SK-N-SH treated with all-trans-retinoic acid at 6 μM for 48 hours (cell line): ENCODE data around the gene PPP1R13B.

Experiments
- ATAC-seq: fragments of 200-7000 bp; cut with Tn5 transposase; 3 replicates; pipeline ENCODE4 v1.9.1; 2020; ENCODE audit warnings: mild to moderate bottlenecking, moderate library complexity
- ARNTL ChIP-seq: fragments of 450-650 bp; formaldehyde crosslinking; IDR thresholded peaks from 2 replicates; pipeline ENCODE4 v1.5.0; 2020; ENCODE audit warnings: low read depth, mild to moderate bottlenecking, moderate library complexity, borderline replicate concordance
- BACH2 ChIP-seq: fragments of 250-450 bp; sonication (Bioruptor Pico); IDR thresholded peaks from 2 replicates; pipeline ENCODE4 v1.9.0; 2021; ENCODE audit warnings: mild to moderate bottlenecking, borderline replicate concordance
- CSDC2 ChIP-seq: fragments of 250-450 bp; sonication (Bioruptor Pico); IDR thresholded peaks from 2 replicates; pipeline ENCODE4 v1.5.0; 2020; ENCODE audit warnings: mild to moderate bottlenecking, moderate library complexity
- ESRRG ChIP-seq: fragments of 250-450 bp; sonication (Bioruptor Pico); IDR thresholded peaks from 2 replicates; pipeline ENCODE4 v1.6.1; 2021; ENCODE audit warnings: mild to moderate bottlenecking
- GLIS3 ChIP-seq: fragments of 250-450 bp; sonication (Bioruptor Pico); IDR thresholded peaks from 2 replicates; pipeline ENCODE4 v1.5.0; 2020; ENCODE audit warnings: mild to moderate bottlenecking, moderate library complexity
- ISL1 ChIP-seq: fragments of 250-450 bp; sonication (Bioruptor Pico); IDR thresholded peaks from 2 replicates; pipeline ENCODE4 v2.1.2; 2022; ENCODE audit warnings: mild to moderate bottlenecking, moderate library complexity
- OSR1 ChIP-seq: fragments of 250-450 bp; sonication (Bioruptor Pico); IDR thresholded peaks from 2 replicates; pipeline ENCODE4 v1.8.0; 2022; ENCODE audit warnings: moderate library complexity, mild to moderate bottlenecking, inconsistent platforms
- PATZ1 ChIP-seq: fragments of 250-450 bp; sonication (Bioruptor Pico); IDR thresholded peaks from 2 replicates; pipeline ENCODE4 v1.8.0; 2020; ENCODE audit warnings: mild to moderate bottlenecking, moderate library complexity, borderline replicate concordance
- POU6F1 ChIP-seq: fragments of 250-450 bp; sonication (Bioruptor Pico); IDR thresholded peaks from 2 replicates; pipeline ENCODE4 v1.8.0; 2021; ENCODE audit warnings: low read depth, mild to moderate bottlenecking, moderate library complexity, borderline replicate concordance
- PPARA ChIP-seq: fragments of 250-450 bp; sonication (Bioruptor Pico); IDR thresholded peaks from 2 replicates; pipeline ENCODE4 v1.5.0; 2020; ENCODE audit warnings: mild to moderate bottlenecking, borderline replicate concordance
- RARB ChIP-seq: fragments of 250-450 bp; sonication (Bioruptor Pico); IDR thresholded peaks from 2 replicates; pipeline ENCODE4 v1.8.0; 2021; ENCODE audit warnings: mild to moderate bottlenecking, moderate library complexity
- SNAI2 ChIP-seq: fragments of 250-450 bp; sonication (Bioruptor Pico); IDR thresholded peaks from 2 replicates; pipeline ENCODE4 v1.5.0; 2020; ENCODE audit warnings: mild to moderate bottlenecking, moderate library complexity
- TCF4 ChIP-seq: fragments of 250-450 bp; sonication (Bioruptor Pico); IDR thresholded peaks from 2 replicates; pipeline ENCODE4 v1.8.0; 2021; ENCODE audit warnings: mild to moderate bottlenecking, moderate library complexity, borderline replicate concordance
- TOX ChIP-seq: fragments of 250-450 bp; sonication (Bioruptor Pico); IDR thresholded peaks from 2 replicates; pipeline ENCODE4 v1.8.0; 2021; ENCODE audit warnings: mild to moderate bottlenecking, moderate library complexity, borderline replicate concordance
- TSHZ2 ChIP-seq: fragments of 250-450 bp; sonication (Bioruptor Pico); IDR thresholded peaks from 2 replicates; pipeline ENCODE4 v1.5.0; 2020; ENCODE audit warnings: mild to moderate bottlenecking, moderate library complexity
- ZC3H10 ChIP-seq: fragments of 250-450 bp; sonication (Bioruptor Pico); IDR thresholded peaks from 2 replicates; pipeline ENCODE4 v1.5.1; 2021; ENCODE audit warnings: mild to moderate bottlenecking, moderate library complexity
- ZFP3 ChIP-seq: fragments of 250-450 bp; sonication (Bioruptor Pico); IDR thresholded peaks from 2 replicates; pipeline ENCODE4 v1.5.0; 2020; ENCODE audit warnings: mild to moderate bottlenecking, moderate library complexity
- ZNF565 ChIP-seq: fragments of 450-650 bp; formaldehyde crosslinking; conservative IDR thresholded peaks from 2 replicates; pipeline ENCODE4 v1.5.0; 2020; ENCODE audit warnings: low read depth, mild to moderate bottlenecking, moderate library complexity
- ZNF70 ChIP-seq: fragments of 450-650 bp; formaldehyde crosslinking; IDR thresholded peaks from 2 replicates; pipeline ENCODE4 v1.5.0; 2020; ENCODE audit warnings: mild to moderate bottlenecking, moderate library complexity
- ZNF8 ChIP-seq: fragments of 450-650 bp; formaldehyde crosslinking; IDR thresholded peaks from 2 replicates; pipeline ENCODE4 v1.5.0; 2020; ENCODE audit warnings: mild to moderate bottlenecking, moderate library complexity
- TF ChIP-seq, protein P1 (sequence below): fragments of 250-450 bp; sonication (Bioruptor Pico); IDR thresholded peaks from 2 replicates; pipeline ENCODE4 v1.5.1; 2020; ENCODE audit warnings: low read depth, mild to moderate bottlenecking, moderate library complexity

The PPP1R13B gene

GRCh38 chr14:103698380-103699260 lies 148.8 kb downstream of the PPP1R13B start:
- ATAC-seq: no peak

GRCh38 chr14:103697603-103698379 lies 149.6 kb downstream of the PPP1R13B start:
- no peak for ATAC-seq
- TF ChIP-seq ZNF8 (no peak), CSDC2 (CRISPR knock-in tag) (no peak), TOX (CRISPR knock-in tag) (no peak), ARNTL (CRISPR knock-in tag) (no peak), PATZ1 (CRISPR knock-in tag) (no peak), ZNF70 (CRISPR knock-in tag) (no peak), TCF4 (CRISPR knock-in tag) (no peak), ZFP3 (CRISPR knock-in tag) (no peak), POU6F1 (no peak), RARB (CRISPR knock-in tag) (no peak)

More at GRCh38 chr14:103698380-103699260, 148.8 kb downstream of the PPP1R13B start:
- TF ChIP-seq ZFP3 (CRISPR knock-in tag) (no peak), ARNTL (CRISPR knock-in tag) (no peak), RARB (CRISPR knock-in tag) (no peak), BACH2 (CRISPR knock-in tag) (no peak), OSR1 (no peak), POU6F1 (no peak), ISL1 (CRISPR knock-in tag) (no peak), ZNF70 (CRISPR knock-in tag) (no peak), TSHZ2 (CRISPR knock-in tag) (no peak), SNAI2 (CRISPR knock-in tag) (no peak), PATZ1 (CRISPR knock-in tag) (no peak), GLIS3 (CRISPR knock-in tag) (no peak), TOX (CRISPR knock-in tag) (no peak), ESRRG (CRISPR knock-in tag) (no peak), CSDC2 (CRISPR knock-in tag) (no peak), ZNF565 (CRISPR knock-in tag) (no peak), TCF4 (CRISPR knock-in tag) (no peak), PPARA (no peak), ZC3H10 (CRISPR knock-in tag) (no peak)
- TF ChIP-seq, protein P1, sequence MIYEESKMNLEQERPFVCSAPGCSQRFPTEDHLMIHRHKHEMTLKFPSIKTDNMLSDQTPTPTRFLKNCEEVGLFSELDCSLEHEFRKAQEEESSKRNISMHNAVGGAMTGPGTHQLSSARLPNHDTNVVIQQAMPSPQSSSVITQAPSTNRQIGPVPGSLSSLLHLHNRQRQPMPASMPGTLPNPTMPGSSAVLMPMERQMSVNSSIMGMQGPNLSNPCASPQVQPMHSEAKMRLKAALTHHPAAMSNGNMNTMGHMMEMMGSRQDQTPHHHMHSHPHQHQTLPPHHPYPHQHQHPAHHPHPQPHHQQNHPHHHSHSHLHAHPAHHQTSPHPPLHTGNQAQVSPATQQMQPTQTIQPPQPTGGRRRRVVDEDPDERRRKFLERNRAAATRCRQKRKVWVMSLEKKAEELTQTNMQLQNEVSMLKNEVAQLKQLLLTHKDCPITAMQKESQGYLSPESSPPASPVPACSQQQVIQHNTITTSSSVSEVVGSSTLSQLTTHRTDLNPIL (CRISPR knock-in tag): no peak
